H1 (cell line): ENCODE data around the gene OSM.

Source experiments
- BACH1 ChIP-seq: IDR thresholded peaks from 2 replicates; pipeline ENCODE4 v1.6.1; 2012; ENCODE audit warnings: low read length, improper control_type of control experiment
- CREB1 ChIP-seq: IDR thresholded peaks from 2 replicates; pipeline ENCODE4 v1.6.1; 2012; ENCODE audit warnings: inconsistent platforms
- CTCF ChIP-seq, 3 experiments: IDR thresholded peaks; 1 replicate in 2 of 3; 2 replicates in 1 of 3; pipeline versions ENCODE4 v1.5.1 to v1.6.1; 2011; ENCODE audit warnings: low read length in 3 of 3, mild to moderate bottlenecking in 3 of 3, inconsistent platforms in 2 of 3, low read depth in 1 of 3, moderate library complexity in 1 of 3; ENCODE audit not compliant: insufficient read depth in 1 of 3; ENCODE audit errors: control extremely low read depth in 1 of 3
- EZH2 ChIP-seq: fragments of 200-600 bp; sonication (generic); IDR thresholded peaks from 2 replicates; pipeline ENCODE4 v1.7.1; 2012; ENCODE audit warnings: low read depth, mild to moderate bottlenecking, moderate library complexity, low read length, inconsistent platforms; ENCODE audit not compliant: severe bottlenecking
- GABPA ChIP-seq: IDR thresholded peaks from 2 replicates; pipeline ENCODE4 v1.6.1; 2011; ENCODE audit warnings: mild to moderate bottlenecking, low read length, moderate library complexity, borderline replicate concordance; ENCODE audit not compliant: insufficient read depth
- KDM5A ChIP-seq: fragments of 200-600 bp; IDR thresholded peaks from 2 replicates; pipeline ENCODE4 v1.7.1; 2012; ENCODE audit warnings: mild to moderate bottlenecking, low read length, inconsistent platforms, mixed read lengths
- POLR2A ChIP-seq, 2 experiments: IDR thresholded peaks; 1 replicate in 1 of 2; 2 replicates in 1 of 2; pipeline ENCODE4 v1.6.1; 2011; ENCODE audit warnings: low read depth in 2 of 2, low read length in 2 of 2, mild to moderate bottlenecking in 2 of 2; ENCODE audit errors: control extremely low read depth in 1 of 2
- SP1 ChIP-seq: IDR thresholded peaks from 2 replicates; pipeline ENCODE4 v1.6.1; 2011; ENCODE audit warnings: low read depth, low read length

- TF ChIP-seq EZH2 (no peak), CTCF (IDR thresholded peaks at IDR 0.05; ENCODE audit: control extremely low read depth in 1 of 3, insufficient read depth in 1 of 3, low read depth in 1 of 3, low read length in 3 of 3) (no peak), GABPA (no peak), CREB1 (no peak), KDM5A (no peak), BACH1 (no peak), SP1 (no peak), POLR2A (IDR thresholded peaks at IDR 0.05; ENCODE audit: control extremely low read depth in 1 of 2, low read depth in 2 of 2, low read length in 2 of 2) (no peak)
Measured at GRCh38 chr22:30279046-30279788, 12.6 kb upstream of the OSM start.
